HepG2 (cell line): ENCODE measurements around the gene VRK1. TPM values are rescaled to one million over a fixed set of nuclear protein-coding genes. Genes with fewer than 3 reads are reported as not detected.

ENCODE experiments used
- CREM ChIP-seq, 2 experiments: sonication (generic) in 1 of 2; formaldehyde crosslinking in 1 of 2; IDR thresholded peaks; 2 replicates each; pipeline versions ENCODE4 v1.4.0 to v1.6.1; 2016 to 2020; ENCODE audit warnings: antibody characterized with exemption in 1 of 2, mild to moderate bottlenecking in 1 of 2, missing genetic modification reagents in 1 of 2
- KLF11 ChIP-seq: IDR thresholded peaks from 2 replicates; pipeline ENCODE4 v1.6.1; 2016; ENCODE audit warnings: missing compliant biosample characterization
- RNF2 ChIP-seq: fragments of 450-650 bp; conservative IDR thresholded peaks from 2 replicates; pipeline ENCODE4 v1.6.1; 2016; ENCODE audit warnings: low read depth
- THAP11 ChIP-seq: IDR thresholded peaks from 2 replicates; pipeline ENCODE4 v1.6.1; 2016; ENCODE audit warnings: missing biosample characterization, missing genetic modification reagents
- YEATS2 ChIP-seq: sonication (generic); formaldehyde crosslinking; IDR thresholded peaks from 2 replicates; pipeline ENCODE4 v1.4.0; 2020; ENCODE audit warnings: missing genetic modification reagents, borderline replicate concordance
- ZNF260 ChIP-seq: sonication (generic); formaldehyde crosslinking; IDR thresholded peaks from 2 replicates; pipeline ENCODE4 v1.4.0; 2020; ENCODE audit warnings: missing genetic modification reagents, low read depth, mild to moderate bottlenecking, borderline replicate concordance
- ZNF776 ChIP-seq: sonication (generic); formaldehyde crosslinking; IDR thresholded peaks from 2 replicates; pipeline ENCODE4 v1.4.0; 2020; ENCODE audit warnings: mild to moderate bottlenecking, missing genetic modification reagents
- polyA plus RNA-seq, 8 experiments: library from polyadenylated mRNA; depleted of rRNA in 3 of 8; stranded (reverse) in 7 of 8; unstranded in 1 of 8; fragments of >200 nt; fragmentation: Illumina TruSeq in 4 of 8; extraction: Trizol in 4 of 8; gene quantifications; 2 replicates each; pipeline versions ENCODE4 v1.2.1 to v1.2.3, GENCODE V29; 2011 to 2016; ENCODE audit warnings: low read depth in 4 of 8, missing spikeins in 1 of 8, mixed read lengths in 1 of 8; ENCODE audit not compliant: insufficient read depth in 1 of 8
- total RNA-seq, 5 experiments: library from RNA; depleted of rRNA; stranded (reverse); fragments of >200 nt; fragmentation: Illumina TruSeq; extraction: Trizol; gene quantifications; 2 replicates each; pipeline ENCODE4 v1.2.3, GENCODE V29; 2016; ENCODE audit warnings: low read depth in 1 of 5
- TF ChIP-seq, protein P1 (sequence below): sonication (generic); formaldehyde crosslinking; IDR thresholded peaks from 2 replicates; pipeline ENCODE4 v1.4.0; 2020; ENCODE audit warnings: missing genetic modification reagents
- TF ChIP-seq, protein P2 (sequence below): sonication (generic); formaldehyde crosslinking; IDR thresholded peaks from 2 replicates; pipeline ENCODE4 v1.4.0; 2020; ENCODE audit warnings: mild to moderate bottlenecking, missing genetic modification reagents
- TF ChIP-seq, protein P3 (sequence below): sonication (generic); formaldehyde crosslinking; IDR thresholded peaks from 2 replicates; pipeline ENCODE4 v1.9.0; 2021; ENCODE audit warnings: missing genetic modification reagents, borderline replicate concordance
- TF ChIP-seq, protein P4 (sequence below): sonication (generic); formaldehyde crosslinking; IDR thresholded peaks from 2 replicates; pipeline ENCODE4 v1.4.0; 2020; ENCODE audit warnings: missing genetic modification reagents, mild to moderate bottlenecking, borderline replicate concordance
- TF ChIP-seq, protein P5 (sequence below): sonication (generic); formaldehyde crosslinking; IDR thresholded peaks from 2 replicates; pipeline ENCODE4 v1.5.0; 2020; ENCODE audit warnings: missing genetic modification reagents, mild to moderate bottlenecking, borderline replicate concordance

The VRK1 gene
- total and polyA plus RNA-seq, 2 of the 13 experiments (the other 11 are each of a cell fraction or from before 2014, with no cell fraction given) = 7.9 to 51.3 TPM

- TF ChIP-seq, protein P1, sequence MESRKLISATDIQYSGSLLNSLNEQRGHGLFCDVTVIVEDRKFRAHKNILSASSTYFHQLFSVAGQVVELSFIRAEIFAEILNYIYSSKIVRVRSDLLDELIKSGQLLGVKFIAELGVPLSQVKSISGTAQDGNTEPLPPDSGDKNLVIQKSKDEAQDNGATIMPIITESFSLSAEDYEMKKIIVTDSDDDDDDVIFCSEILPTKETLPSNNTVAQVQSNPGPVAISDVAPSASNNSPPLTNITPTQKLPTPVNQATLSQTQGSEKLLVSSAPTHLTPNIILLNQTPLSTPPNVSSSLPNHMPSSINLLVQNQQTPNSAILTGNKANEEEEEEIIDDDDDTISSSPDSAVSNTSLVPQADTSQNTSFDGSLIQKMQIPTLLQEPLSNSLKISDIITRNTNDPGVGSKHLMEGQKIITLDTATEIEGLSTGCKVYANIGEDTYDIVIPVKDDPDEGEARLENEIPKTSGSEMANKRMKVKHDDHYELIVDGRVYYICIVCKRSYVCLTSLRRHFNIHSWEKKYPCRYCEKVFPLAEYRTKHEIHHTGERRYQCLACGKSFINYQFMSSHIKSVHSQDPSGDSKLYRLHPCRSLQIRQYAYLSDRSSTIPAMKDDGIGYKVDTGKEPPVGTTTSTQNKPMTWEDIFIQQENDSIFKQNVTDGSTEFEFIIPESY (CRISPR knock-in tag) = no peak
- TF ChIP-seq ZNF776 (no peak), ZNF260 (CRISPR knock-in tag) (no peak), KLF11 (CRISPR knock-in tag) (no peak), YEATS2 (CRISPR knock-in tag) (peak; percentile 78), RNF2 (peak; percentile 95), THAP11 (peak; percentile 98), CREM (IDR thresholded peaks at IDR 0.05) (peak; percentile 89), CREM (CRISPR knock-in tag; IDR thresholded peaks at IDR 0.05) (no peak)
- TF ChIP-seq, protein P2, sequence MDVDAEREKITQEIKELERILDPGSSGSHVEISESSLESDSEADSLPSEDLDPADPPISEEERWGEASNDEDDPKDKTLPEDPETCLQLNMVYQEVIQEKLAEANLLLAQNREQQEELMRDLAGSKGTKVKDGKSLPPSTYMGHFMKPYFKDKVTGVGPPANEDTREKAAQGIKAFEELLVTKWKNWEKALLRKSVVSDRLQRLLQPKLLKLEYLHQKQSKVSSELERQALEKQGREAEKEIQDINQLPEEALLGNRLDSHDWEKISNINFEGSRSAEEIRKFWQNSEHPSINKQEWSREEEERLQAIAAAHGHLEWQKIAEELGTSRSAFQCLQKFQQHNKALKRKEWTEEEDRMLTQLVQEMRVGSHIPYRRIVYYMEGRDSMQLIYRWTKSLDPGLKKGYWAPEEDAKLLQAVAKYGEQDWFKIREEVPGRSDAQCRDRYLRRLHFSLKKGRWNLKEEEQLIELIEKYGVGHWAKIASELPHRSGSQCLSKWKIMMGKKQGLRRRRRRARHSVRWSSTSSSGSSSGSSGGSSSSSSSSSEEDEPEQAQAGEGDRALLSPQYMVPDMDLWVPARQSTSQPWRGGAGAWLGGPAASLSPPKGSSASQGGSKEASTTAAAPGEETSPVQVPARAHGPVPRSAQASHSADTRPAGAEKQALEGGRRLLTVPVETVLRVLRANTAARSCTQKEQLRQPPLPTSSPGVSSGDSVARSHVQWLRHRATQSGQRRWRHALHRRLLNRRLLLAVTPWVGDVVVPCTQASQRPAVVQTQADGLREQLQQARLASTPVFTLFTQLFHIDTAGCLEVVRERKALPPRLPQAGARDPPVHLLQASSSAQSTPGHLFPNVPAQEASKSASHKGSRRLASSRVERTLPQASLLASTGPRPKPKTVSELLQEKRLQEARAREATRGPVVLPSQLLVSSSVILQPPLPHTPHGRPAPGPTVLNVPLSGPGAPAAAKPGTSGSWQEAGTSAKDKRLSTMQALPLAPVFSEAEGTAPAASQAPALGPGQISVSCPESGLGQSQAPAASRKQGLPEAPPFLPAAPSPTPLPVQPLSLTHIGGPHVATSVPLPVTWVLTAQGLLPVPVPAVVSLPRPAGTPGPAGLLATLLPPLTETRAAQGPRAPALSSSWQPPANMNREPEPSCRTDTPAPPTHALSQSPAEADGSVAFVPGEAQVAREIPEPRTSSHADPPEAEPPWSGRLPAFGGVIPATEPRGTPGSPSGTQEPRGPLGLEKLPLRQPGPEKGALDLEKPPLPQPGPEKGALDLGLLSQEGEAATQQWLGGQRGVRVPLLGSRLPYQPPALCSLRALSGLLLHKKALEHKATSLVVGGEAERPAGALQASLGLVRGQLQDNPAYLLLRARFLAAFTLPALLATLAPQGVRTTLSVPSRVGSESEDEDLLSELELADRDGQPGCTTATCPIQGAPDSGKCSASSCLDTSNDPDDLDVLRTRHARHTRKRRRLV (CRISPR knock-in tag) = no peak
- TF ChIP-seq, protein P3, sequence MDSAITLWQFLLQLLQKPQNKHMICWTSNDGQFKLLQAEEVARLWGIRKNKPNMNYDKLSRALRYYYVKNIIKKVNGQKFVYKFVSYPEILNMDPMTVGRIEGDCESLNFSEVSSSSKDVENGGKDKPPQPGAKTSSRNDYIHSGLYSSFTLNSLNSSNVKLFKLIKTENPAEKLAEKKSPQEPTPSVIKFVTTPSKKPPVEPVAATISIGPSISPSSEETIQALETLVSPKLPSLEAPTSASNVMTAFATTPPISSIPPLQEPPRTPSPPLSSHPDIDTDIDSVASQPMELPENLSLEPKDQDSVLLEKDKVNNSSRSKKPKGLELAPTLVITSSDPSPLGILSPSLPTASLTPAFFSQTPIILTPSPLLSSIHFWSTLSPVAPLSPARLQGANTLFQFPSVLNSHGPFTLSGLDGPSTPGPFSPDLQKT (CRISPR knock-in tag) = no peak
- TF ChIP-seq, protein P4, sequence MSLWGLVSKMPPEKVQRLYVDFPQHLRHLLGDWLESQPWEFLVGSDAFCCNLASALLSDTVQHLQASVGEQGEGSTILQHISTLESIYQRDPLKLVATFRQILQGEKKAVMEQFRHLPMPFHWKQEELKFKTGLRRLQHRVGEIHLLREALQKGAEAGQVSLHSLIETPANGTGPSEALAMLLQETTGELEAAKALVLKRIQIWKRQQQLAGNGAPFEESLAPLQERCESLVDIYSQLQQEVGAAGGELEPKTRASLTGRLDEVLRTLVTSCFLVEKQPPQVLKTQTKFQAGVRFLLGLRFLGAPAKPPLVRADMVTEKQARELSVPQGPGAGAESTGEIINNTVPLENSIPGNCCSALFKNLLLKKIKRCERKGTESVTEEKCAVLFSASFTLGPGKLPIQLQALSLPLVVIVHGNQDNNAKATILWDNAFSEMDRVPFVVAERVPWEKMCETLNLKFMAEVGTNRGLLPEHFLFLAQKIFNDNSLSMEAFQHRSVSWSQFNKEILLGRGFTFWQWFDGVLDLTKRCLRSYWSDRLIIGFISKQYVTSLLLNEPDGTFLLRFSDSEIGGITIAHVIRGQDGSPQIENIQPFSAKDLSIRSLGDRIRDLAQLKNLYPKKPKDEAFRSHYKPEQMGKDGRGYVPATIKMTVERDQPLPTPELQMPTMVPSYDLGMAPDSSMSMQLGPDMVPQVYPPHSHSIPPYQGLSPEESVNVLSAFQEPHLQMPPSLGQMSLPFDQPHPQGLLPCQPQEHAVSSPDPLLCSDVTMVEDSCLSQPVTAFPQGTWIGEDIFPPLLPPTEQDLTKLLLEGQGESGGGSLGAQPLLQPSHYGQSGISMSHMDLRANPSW = no peak
- TF ChIP-seq, protein P5, sequence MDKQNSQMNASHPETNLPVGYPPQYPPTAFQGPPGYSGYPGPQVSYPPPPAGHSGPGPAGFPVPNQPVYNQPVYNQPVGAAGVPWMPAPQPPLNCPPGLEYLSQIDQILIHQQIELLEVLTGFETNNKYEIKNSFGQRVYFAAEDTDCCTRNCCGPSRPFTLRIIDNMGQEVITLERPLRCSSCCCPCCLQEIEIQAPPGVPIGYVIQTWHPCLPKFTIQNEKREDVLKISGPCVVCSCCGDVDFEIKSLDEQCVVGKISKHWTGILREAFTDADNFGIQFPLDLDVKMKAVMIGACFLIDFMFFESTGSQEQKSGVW (CRISPR knock-in tag) = no peak
These were observed at the start of gene VRK1 (continued) for GRCh38 chr14:96796851-96797581.
